ENCODE results near the gene MAGI2.

DNA sequence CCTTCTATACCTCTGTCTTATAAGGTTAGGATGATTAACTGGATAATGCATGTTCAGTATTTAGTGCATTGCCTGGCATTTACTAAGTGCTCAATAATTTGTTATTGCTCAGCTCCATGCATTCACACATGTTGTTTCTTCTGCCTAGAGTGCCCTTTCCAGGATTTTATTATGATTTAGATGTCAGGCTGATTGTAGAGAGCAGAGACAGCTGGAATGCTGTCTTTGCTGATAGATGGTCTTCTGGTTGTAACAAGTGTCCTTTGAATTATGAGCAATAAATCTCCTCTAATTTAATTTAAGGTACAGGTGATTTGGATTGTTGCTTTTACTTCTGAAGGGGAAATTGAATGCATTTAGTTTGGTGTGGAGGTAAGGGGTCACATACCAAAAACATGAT is 548.0 kb downstream of the MAGI2 start:
- TF ChIP-seq, protein P1, sequence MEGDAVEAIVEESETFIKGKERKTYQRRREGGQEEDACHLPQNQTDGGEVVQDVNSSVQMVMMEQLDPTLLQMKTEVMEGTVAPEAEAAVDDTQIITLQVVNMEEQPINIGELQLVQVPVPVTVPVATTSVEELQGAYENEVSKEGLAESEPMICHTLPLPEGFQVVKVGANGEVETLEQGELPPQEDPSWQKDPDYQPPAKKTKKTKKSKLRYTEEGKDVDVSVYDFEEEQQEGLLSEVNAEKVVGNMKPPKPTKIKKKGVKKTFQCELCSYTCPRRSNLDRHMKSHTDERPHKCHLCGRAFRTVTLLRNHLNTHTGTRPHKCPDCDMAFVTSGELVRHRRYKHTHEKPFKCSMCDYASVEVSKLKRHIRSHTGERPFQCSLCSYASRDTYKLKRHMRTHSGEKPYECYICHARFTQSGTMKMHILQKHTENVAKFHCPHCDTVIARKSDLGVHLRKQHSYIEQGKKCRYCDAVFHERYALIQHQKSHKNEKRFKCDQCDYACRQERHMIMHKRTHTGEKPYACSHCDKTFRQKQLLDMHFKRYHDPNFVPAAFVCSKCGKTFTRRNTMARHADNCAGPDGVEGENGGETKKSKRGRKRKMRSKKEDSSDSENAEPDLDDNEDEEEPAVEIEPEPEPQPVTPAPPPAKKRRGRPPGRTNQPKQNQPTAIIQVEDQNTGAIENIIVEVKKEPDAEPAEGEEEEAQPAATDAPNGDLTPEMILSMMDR (IDR thresholded peaks at IDR 0.05; ENCODE audit: insufficient read depth, low read length, poor library complexity, severe bottlenecking): no peak
- no peak for TF ChIP-seq EZH2phosphoT487 (conservative IDR thresholded peaks at IDR 0.05; ENCODE audit: low read length)
